GM21528 (cell line): ENCODE results near the gene SIGLEC1.

Experiments used
- ATAC-seq: cut with Tn5 transposase; IDR thresholded peaks from one replicate; pipeline ENCODE4 v1.9.1; 2021; ENCODE audit warnings: mild to moderate bottlenecking, moderate library complexity; ENCODE audit not compliant: unreplicated experiment, low FRiP score

The SIGLEC1 gene

DNA sequence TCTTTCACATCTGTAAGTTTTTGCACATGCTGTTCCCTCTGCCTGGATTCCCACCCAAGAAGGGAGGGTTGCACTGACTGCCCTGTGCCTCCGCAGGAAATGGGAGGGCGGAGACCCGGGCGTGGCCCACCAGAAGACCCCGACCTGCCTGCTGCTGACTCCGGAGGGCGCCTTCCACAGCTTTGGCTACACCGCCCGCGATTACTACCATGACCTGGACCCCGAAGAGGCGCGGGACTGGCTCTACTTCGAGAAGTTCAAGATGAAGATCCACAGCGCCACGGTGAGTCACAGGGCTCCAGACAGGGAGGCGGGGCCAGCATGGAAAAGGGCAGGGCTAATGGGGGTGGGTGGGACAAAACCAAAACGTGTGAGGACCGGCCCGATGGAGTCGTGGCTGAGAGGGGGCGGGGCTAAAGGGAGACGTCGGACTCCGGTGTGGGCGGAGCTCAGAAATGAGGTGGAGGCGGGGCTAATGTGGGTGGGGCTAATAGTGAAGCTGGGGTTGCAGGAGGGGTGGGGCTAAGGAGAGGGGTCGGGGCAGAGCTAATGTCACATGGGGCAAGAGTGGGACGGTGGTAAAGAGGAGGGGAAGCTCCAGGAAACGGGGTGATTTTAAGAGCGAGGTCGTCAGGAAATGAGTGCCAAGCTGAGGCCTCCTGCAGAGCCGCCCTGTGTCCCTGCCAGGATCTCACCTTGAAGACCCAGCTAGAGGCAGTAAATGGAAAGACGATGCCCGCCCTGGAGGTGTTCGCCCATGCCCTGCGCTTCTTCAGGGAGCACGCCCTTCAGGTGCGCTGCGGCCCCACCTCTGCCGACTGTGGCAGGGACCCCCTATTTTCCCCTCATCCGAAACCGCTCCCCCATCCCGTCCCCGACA is 32.6 kb upstream of the SIGLEC1 start:
- ATAC-seq, result no peak

DNA sequence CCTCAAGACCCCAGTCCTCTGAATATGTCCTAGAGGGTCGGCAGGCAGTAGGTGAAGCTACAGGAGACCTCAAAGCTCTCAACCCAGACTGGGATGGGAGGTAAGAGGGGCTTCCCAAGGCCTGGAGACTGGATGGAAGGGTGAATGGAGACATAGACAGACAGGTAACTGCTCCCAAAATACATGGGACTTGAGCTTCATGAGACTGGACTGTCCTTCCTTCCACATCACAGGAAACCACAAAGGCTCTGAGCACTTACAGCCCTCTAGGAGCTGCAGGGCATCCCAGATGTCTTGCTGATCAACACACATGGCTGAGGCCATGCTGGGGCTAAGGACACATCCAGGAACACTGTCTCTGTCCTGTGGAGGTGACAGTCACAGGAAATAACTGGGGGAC is 31.6 kb upstream of the SIGLEC1 start:
- no peak for ATAC-seq

DNA sequence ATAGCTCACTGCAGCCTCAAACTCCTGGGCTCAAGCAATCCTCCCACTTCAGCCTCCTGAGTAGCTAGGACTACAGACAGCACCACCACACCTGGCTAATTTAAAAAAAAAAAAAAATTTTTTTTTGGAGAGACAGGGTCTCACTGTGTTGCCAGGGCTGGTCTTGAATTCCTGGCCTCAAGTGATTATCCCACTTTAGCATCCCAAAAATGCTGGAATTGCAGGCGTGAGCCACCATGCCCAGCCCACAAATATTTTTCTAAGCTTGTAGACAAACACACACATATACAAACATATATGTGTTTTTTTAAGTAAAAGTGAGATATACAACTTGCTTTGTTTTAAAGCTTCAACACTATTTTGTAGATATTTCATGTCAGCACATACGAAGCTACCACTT is 30.9 kb upstream of the SIGLEC1 start:
- ATAC-seq, result no peak

DNA sequence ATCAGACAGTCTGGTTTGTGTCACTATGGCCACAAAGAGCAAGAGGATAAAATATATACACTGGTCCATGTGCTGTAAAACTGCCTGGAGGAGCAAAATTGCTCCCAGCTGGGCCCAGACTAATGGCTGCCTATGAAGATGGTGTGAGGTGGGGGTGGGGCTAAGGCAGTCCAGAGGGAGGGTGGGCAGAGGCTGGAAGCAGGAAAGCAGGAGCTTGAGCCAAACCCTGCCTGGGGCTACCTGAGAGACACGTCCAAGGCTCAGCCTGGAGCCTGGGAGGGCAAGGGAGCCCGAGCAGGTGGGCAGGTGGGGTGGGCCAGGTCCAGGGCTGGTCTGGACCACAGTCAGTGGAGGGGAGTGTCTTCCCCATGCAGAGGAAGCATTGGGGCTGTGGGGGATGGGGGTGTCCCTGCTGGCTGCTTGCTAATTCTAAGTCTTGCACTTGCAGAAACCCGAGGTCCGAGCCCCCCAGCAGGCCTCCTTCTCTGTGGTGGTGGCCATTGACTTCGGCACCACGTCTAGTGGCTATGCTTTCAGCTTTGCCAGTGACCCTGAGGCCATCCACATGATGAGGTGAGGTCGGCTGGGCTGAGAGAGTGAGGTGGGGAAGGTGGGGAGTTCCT is 29.5 kb upstream of the SIGLEC1 start:
- no peak for ATAC-seq

DNA sequence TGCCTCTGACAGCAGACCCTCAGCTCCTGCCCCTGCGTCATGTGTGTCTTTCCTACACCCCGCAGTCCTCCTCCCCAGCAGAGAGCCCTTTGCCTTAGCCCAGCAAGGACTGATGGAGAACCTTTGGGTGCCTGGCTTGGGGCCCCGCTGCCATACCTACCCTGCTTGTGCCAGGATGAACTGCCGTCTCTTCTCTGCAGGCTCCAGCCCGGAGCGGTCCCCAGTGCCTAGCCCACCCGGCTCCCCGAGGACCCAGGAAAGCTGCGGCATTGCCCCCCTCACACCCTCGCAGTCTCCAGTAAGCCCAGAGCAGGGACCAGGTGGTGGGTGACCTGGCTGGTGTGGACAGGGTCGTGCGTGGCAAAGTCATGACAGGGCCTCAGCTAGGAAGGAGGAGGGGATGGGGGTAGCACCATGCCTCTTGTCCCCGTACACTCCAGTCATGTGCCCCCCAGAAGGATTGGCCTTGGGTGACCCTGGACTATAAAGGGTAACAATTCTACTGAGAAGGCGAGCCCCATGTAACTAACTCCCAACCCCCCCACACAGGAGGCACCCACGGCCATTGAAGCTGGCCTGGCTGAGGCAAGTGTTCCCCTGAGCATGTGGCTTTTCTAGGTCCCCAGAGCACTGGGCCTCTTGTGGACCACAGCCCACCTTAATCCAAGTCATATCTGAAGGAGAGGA is 28.4 kb upstream of the SIGLEC1 start:
- ATAC-seq, result no peak

DNA sequence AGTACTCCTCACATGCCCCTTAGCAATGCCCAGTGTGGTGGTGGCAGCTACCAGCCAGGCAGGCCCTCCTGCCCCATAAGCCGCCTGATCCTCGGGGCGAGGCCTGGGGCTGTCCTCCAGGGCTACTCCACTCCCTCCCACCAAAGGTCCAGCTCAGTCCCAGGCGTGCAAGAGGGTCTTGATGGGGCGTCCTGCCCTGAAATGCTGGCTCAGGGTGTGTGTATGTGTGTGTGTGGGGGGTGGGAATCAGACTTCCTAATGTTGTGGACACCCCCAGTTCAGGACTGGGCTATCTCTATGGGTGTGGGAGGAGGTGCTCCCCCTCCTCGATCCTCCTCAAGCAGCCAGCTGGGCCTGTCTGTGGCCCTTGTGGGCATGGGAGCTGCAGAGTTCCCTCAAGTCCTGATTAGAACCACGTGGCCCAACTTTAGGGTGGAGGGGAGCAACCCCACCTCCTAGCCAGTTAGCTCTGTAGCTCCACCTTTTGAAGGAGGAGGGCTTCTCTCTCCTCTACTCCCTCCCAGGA is 27.6 kb upstream of the SIGLEC1 start:
- ATAC-seq, result no peak

DNA sequence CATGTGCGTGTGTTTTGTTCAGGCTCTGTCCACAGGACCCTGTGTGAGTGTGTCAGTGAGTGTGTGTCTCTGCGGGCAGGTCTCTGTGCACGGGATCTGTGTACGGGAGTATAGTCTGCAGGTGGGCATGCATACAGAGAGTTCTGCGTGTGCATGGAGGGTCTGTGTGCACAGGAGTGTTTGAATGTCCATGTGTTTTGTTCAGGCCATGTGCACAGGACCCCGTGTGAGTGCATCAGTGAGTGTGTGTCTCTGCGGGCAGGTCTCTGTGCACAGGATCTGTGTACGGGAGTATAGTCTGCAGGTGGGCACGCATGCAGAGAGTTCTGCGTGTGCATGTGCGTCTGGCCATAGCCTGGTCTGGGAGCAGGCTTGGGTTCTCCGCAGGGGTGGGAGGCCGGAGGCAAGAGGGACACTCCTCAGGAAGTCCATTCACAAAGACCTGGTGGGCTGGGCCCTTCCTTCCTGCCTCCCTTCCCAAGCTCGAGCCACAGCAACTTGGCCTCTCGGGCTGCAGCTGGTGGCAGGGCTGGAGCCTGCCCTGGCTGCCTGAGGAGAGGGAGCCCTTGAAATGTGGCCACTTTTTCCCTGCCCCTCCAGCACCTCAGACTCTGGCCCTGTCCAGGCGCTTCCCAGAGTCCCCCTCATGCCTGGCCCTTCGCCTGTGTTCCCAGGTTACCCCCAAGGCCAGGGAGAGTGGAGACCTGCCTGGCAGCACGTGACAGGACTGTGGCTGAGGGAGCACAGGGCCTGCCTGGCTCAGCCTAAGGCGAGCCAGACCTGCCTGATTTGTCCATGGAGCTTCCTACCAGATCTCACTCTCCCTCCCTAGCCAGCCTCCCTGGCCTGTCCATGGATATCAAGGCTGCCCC is 26.9 kb upstream of the SIGLEC1 start:
- no peak for ATAC-seq

DNA sequence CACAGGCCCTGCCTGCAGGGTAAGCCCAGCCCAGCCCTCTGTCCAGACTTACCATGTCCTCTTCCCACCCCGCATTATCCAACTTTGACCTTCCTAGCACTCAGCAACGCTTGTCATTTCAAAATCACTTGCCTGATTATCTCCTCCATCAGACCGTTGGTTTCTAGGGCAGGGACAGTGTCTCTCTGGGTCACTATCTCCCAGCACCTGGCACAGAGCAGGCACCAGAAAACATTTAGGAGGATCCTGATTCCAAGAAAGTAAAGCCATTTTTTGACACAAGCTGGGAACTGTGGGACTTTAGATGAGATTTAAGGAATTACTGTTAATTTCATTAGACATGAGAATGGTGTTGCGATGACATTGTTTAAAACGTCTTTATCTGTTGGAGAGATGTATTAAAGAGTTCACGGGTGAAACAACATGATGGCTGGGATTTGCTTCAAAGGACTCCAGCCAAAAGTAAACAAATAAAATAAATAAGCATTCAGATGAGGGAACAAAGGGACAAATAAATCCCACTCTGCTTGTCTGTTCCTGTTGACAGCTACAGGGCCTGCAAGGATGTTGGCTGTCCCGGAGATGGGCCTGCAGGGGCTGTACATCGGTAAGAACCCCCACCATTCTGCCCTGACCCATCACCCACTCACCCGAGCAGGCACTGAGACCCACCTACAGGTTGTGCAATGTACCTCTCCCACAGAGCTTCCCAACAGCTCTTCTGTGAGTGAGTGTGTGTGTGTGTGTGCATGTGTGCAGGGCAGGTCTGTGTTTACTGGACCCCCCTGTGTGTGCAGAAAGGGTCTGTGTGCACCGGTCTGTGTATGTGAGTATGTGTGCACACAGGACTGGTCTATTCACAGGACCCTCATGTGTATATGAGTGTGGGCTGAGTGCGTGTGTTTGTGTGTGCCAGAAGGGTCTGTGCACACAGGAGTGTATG is 26.0 kb upstream of the SIGLEC1 start:
- no peak for ATAC-seq

DNA sequence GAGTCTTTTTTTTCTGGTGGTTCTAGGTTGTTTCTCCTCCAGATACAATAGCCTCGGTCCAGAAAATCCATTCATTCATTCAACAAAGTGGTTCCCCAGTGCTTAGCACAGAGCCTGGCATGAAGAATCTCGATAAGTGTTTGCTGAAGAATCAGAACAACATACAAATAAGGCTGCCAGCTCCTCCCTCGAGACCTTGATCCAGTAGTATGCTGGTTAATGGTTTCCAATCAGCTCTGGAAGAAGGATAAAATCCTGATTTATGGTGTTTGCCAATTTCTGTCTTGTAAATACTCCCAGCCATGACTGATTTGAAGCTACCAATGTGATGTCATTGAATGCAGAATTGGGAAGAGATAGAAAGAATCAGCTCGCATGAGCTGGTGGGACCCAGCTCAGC is 23.4 kb upstream of the SIGLEC1 start:
- ATAC-seq, result no peak

DNA sequence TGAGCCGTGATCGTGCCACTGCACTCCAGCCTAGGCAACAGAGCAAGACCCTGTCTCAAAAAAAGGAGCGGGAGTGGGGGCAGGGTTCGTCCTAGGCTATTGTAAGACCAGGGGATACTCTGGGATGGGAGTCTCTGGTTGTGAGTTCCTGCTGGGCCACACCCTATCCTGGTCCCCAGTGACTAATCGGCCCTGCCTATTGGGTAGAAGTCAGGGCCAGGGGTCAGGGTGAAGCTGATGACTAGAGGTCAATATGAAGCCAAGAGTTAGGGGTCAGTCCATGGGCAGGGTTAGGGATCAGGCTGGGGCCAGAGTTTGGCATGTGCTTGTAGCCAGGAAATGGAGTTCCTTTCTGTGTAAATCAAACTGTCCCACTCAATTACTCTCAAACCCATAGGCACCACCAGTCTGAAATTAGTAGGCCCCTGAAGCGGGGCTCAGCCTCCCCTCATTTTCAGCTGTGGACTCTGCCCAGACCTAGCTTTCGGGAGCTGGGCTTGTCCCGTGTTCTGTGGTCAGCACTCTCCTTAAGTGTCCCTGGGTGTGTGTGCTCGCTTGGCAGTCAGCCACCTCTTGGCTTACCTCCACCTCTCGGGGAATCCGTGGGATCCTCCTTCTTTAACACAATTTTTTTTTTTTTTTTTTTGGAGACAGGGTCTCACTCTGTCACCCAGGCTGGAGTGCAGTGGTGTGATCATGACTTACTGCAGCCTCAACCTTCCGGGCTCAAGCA is 21.9 kb upstream of the SIGLEC1 start:
- ATAC-seq, result no peak

DNA sequence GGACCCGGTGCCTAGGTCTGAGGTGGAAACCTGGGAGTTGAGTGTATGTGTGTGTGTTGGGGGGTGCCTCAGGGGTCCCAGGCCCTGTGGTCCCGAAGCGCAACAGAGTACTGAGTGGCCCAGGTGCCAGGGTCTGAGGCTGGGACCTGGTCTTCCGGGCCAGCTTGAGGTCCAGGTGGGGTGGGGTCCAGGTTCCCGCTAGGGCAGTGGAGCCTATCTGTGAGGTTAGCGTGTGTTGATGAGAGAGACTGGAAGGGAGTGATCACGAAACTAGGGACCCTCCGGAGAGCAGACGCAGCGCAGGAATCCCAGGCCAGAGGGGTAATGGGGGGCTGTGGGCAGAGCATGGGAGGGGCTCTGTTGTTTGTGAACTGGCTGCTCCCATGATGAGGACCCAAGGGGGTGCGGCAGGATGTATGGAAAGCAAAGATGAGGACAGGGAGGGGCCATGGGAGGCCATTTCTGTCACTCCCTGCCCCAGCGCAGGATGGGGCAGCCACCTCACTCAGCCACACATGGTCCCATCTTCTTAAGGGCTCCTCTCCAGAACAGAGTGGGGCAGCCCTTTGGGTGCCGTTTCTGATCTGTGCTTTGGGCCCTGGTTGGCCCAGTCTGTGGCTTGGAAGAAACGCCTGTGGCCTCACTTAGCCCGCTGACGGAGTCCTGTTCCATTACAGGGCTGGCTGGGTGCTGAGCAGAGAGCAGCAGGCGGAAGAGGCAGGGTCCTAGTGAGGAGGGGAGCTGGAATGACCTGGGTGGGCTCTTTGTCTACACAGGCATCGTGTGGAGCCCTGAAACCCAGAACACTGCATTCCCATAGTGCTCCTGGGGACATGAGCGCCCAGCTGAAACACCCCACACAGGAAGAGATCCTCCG is 21.0 kb upstream of the SIGLEC1 start:
- ATAC-seq, result no peak

DNA sequence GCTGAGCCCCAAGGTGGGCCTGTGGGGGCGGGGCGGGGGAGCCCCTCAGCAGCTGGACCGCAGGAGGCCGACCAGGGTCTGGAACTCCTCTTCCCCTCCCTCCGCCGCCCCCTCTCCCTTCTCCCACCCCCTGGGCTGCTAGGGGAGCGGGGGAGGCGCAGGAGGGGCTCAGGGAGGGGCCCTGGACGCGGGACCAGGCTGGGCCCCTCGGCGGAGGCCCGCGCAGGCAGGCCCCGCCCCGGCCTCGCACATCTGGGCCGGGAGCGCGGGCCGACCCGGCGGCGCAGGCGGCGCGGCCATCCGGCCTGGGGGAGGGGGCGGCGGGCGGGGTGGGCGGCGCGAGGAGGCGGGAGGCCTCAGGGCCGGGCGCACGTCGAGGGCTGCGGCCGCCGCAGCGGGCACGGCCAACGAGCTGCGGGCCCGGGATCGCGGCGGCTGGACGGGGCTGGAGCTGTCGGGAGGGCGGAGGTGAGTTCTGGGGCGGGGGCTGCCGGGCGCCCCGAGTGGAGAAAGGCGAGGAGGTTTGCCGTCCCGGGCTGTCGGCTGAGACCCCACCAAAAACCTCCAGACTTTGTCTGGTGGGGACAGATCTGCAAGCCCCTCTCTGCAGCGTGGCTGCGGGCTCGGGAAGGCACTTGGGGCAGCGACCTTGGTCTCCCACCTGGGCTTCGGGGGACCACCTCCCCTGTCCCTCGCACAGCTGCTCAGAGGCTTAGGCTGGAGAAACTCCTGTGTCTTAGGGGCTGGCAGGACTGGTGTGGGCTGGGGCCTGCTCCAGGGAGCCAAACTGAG is 20.1 kb upstream of the SIGLEC1 start, which contains the start of gene HSPA12B:
Gene HSPA12B, plus strand, starts transcription at position 359 of the 792 bp plus-strand sequence. CDS start 5,990 bp downstream, outside the sequence.
- ATAC-seq, result no peak

DNA sequence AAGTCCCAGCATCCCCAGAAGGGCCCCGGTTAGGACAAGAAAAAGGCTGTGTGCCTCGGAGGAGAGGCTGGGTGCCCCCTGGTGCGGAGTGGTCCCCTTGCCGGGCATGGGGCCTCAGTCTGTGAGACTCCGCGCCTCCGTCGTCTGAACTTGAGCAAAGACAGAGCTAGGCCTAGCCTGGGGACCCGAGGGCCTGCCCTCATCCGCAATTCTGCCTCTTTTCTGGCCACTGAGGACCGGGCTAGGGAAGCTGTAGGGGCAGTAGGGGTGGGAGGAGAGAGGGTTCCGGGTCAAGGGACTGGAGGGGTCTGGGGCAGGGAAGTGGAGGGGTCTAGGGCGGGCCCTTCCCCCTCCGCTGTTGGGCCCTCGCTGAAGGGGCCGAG is 19.5 kb upstream of the SIGLEC1 start:
- ATAC-seq, result no peak

DNA sequence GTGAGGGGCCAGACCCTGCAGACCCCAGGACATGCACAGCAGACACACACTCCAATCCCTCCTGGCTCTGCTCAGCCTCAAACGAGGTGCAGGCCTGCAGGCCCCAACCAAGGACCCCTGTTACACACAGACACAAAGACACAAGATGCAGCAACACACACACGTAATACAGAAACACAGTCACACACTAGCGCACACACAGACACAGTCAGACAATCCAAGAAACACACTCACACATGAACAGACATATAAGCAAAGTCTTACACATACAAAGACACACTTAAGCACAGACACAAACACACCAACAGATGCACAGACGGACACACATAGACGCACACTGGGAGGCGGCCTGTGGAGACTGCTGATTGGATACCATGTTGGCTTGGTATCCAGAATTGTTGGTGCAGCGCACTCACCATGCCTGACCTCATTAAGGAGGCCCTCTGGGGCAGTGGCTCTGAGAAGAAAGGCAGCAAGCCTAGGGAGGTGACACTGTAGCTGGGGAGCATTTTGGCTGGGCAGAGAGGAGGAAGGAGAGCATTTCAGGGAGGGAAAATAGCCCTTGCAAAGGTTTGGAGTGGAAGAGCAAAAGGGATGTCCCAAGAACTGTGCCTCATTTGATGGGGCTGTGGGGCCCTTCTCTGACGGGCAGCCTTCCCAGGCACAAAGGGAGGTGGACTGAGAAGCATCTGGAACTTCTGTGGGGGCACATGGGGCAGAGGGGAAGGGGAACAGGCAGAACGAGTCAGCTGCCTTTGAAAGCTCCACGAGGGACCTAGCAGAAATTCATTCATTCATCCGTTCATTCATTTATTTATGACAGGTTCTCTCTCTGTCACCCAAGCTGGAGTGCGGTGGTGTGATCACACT is 18.6 kb upstream of the SIGLEC1 start:
- ATAC-seq, result no peak

DNA sequence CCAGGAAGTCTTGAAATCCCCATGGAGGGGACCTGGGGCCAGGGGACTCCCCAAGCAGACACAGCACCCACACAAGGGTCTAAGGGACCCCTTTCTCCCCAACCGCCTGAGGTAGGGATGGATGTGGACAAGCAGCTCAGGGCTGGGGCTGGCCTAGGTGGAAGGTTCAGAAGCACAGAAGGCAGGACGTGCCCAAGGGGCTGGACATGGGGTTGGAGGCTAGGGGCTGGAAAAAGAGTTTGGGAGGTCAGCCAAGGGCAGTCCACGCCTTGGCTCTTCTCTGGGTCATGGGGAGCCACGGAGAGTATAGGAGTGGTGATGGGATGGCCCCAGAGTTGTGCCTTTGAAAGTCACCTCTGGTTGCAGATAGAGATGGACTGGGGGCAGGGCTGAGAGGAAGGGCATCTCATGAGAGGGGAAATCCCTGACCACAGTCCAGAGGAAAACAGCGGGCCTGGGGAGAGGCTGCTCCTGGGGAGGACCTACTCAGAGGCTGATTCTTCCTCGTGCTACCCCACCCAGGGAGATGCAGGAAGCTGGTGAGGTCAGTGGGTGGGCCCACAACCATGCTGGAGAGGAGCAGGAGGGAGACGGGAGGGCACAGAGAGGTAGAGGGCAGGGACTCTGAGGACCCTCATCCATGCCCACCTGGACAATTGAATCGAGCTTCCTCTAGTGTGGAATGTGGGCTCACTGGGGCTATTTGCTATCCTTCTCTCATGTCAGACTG is 17.6 kb upstream of the SIGLEC1 start:
- no peak for ATAC-seq
